ENCODE data around the gene CDHR3. TPM values are rescaled to one million over a fixed set of nuclear protein-coding genes. Genes with fewer than 3 reads are reported as not detected.

Gene CDHR3
- total RNA-seq, 1 experiment from 2014 or later, result 19.1 TPM

GRCh38 chr7:106018566-106019469 lies 55.8 kb downstream of the CDHR3 start:
- H3K4me1 Mint-ChIP-seq, result peaks cover 53% of the 10 kb centered on the region
- DNase-seq (ENCODE audit: low spot score), result no peak
- H3K27ac Mint-ChIP-seq, result no peak overlapping the region
- POLR2A ChIA-PET, result interaction anchor here (1.5 kb wide), 1 partner anchor 9 kb away, joined by 3 read pairs; no protein-coding TSS in a partner anchor
- H3K9me3 Mint-ChIP-seq, result 0 out of 2 replicates have a peak, but pooled peaks cover 5% of the 10 kb centered on the region
- CTCF ChIA-PET, result interaction anchor here (0.7 to 2.6 kb wide), 3 partner anchors 9 to 362 kb away, joined by 3 to 10 read pairs (median 3); no protein-coding TSS in a partner anchor
- no peaks in the 10 kb centered on the region; the same call in 1 of the 2 replicates for H3K36me3 Mint-ChIP-seq
- H3K27me3 Mint-ChIP-seq (ENCODE audit: low read depth), result no peaks in the 10 kb centered on the region; the same call in 1 of the 2 replicates
- no peak for ATAC-seq
- no peak overlapping the region for H3K4me3 Mint-ChIP-seq
- TF ChIP-seq MAX (CRISPR knock-in tag; IDR thresholded peaks at IDR 0.05) (no peak), ZNF138 (CRISPR knock-in tag; conservative IDR thresholded peaks at IDR 0.05) (no peak), TP53 (CRISPR knock-in tag; IDR thresholded peaks at IDR 0.05) (no peak), GABPB1 (CRISPR knock-in tag; IDR thresholded peaks at IDR 0.05) (no peak), STAT6 (CRISPR knock-in tag; conservative IDR thresholded peaks at IDR 0.05; ENCODE audit: low read depth) (no peak), EMX1 (CRISPR knock-in tag; IDR thresholded peaks at IDR 0.05) (no peak), ZNF512 (CRISPR knock-in tag; IDR thresholded peaks at IDR 0.05; ENCODE audit: borderline replicate concordance) (no peak), ZNF671 (CRISPR knock-in tag; IDR thresholded peaks at IDR 0.05) (no peak), PRRX2 (CRISPR knock-in tag; IDR thresholded peaks at IDR 0.05) (no peak), FOXJ3 (CRISPR knock-in tag; IDR thresholded peaks at IDR 0.05; ENCODE audit: borderline replicate concordance) (no peak), IRF1 (CRISPR knock-in tag; IDR thresholded peaks at IDR 0.05) (no peak), SP1 (CRISPR knock-in tag; conservative IDR thresholded peaks at IDR 0.05) (no peak)

- Mint-ChIP-seq H3K9me3 (0 out of 2 replicates have a peak, but pooled peaks cover 5% of the 10 kb centered on the region), H3K4me1 (peaks cover 53% of the 10 kb centered on the region), H3K4me3 (no peak overlapping the region), H3K27me3 (ENCODE audit: low read depth) (no peaks in the 10 kb centered on the region; the same call in 1 of the 2 replicates), H3K36me3 (no peaks in the 10 kb centered on the region; the same call in 1 of the 2 replicates), H3K27ac (no peak overlapping the region)
- ChIA-PET POLR2A (interaction anchor here (1.5 kb wide), 1 partner anchor 9 kb away, joined by 3 read pairs; no protein-coding TSS in a partner anchor), CTCF (interaction anchor here (0.7 to 2.6 kb wide), 2 partner anchors 10 to 85 kb away, joined by 3 to 10 read pairs; no protein-coding TSS in a partner anchor)
- no peak for DNase-seq (ENCODE audit: low spot score)
- no peak for ATAC-seq
- TF ChIP-seq ZMAT4 (CRISPR knock-in tag; IDR thresholded peaks at IDR 0.05), result no peak
- TF ChIP-seq ELF4 (CRISPR knock-in tag; IDR thresholded peaks at IDR 0.05; ENCODE audit: low read depth), result no peak
- TF ChIP-seq ZBTB43 (CRISPR knock-in tag; IDR thresholded peaks at IDR 0.05), result no peak
- TF ChIP-seq AR (CRISPR knock-in tag; IDR thresholded peaks at IDR 0.05), result no peak
- no peak for TF ChIP-seq ARID4B (CRISPR knock-in tag; IDR thresholded peaks at IDR 0.05; ENCODE audit: borderline replicate concordance)
- TF ChIP-seq GRHL2 (CRISPR knock-in tag; IDR thresholded peaks at IDR 0.05; ENCODE audit: insufficient replicate concordance, severe bottlenecking), result no peak
- no peak for TF ChIP-seq ZNF138 (CRISPR knock-in tag; conservative IDR thresholded peaks at IDR 0.05)
- no peak for TF ChIP-seq ZNF121 (CRISPR knock-in tag; IDR thresholded peaks at IDR 0.05)
Measured at GRCh38 chr7:106019470-106019820, 56.4 kb downstream of the CDHR3 start.
